Right lobe of liver (tissue), 4 donors: ENCODE measurements around the gene PPP1R14B.

Experiments used
- CTCF ChIP-seq, 4 donors: fragments of 200-600 bp in 3 of 4; fragments of 450-650 bp in 1 of 4; IDR thresholded peaks; one replicate each; pipeline versions ENCODE4 v1.5.1 to v1.8.0; 2016 to 2022; ENCODE audit warnings: antibody characterized with exemption in 4 of 4, mild to moderate bottlenecking in 2 of 4
- POLR2A ChIP-seq: fragments of 450-650 bp; IDR thresholded peaks from one replicate; pipeline ENCODE4 v1.6.1; 2017; ENCODE audit warnings: antibody characterized with exemption, mild to moderate bottlenecking
- donor health status: DM: no; HTN: no; CAD: no.
- donor health status: DM: no; HTN: no; CAD: no.
- donor health status: DM: no; HTN: yes; CAD: no.

GRCh38 chr11:64253481-64253880, 6.7 kb upstream of the PPP1R14B start:
- no peak for TF ChIP-seq POLR2A
- TF ChIP-seq CTCF (IDR thresholded peaks at IDR 0.05): no peak
